Peyer's patch (tissue), 4 donors: ENCODE data around the gene HCRTR1. TPM values are rescaled to one million over a fixed set of nuclear protein-coding genes. Genes with fewer than 3 reads are reported as not detected.

Experiments used
- DNase-seq, 3 donors: peaks; one replicate each; pipeline ENCODE4 v3.0.0-alpha.2; 2017 to 2019
- H3K27ac ChIP-seq, 4 donors: fragments of 200-600 bp; sonication (generic); one replicate each; pipeline ENCODE4 v1.5.1; 2016 to 2019
- H3K27me3 ChIP-seq, 2 donors: fragments of 200-600 bp; sonication (generic); one replicate each; pipeline ENCODE4 v1.5.1; 2019
- H3K36me3 ChIP-seq, 3 donors: fragments of 200-600 bp; sonication (generic); one replicate each; pipeline ENCODE4 v1.5.1; 2016 to 2019
- H3K4me1 ChIP-seq, 4 donors: fragments of 200-600 bp; sonication (generic); one replicate each; pipeline ENCODE4 v1.5.1; 2016 to 2019
- H3K4me3 ChIP-seq, 4 donors: fragments of 200-600 bp; sonication (generic); 1 replicate in 3 of 4; 2 replicates in 1 of 4; pipeline ENCODE4 v1.5.1; 2016 to 2019; ENCODE audit warnings: mild to moderate bottlenecking in 1 of 4
- H3K9me3 ChIP-seq, 4 donors: fragments of 200-600 bp; sonication (generic); one replicate each; pipeline ENCODE4 v1.5.1; 2016 to 2019; ENCODE audit warnings: mild to moderate bottlenecking in 1 of 4
- POLR2A ChIP-seq, 2 donors: fragments of 450-650 bp; IDR thresholded peaks; one replicate each; pipeline ENCODE4 v1.5.1; 2017; ENCODE audit warnings: antibody characterized with exemption in 2 of 2, mild to moderate bottlenecking in 2 of 2, moderate library complexity in 2 of 2
- total RNA-seq, 4 donors: library from RNA; depleted of rRNA; stranded (reverse); fragments of >200 nt; gene quantifications; one replicate each; pipeline ENCODE4 v1.1.0, GENCODE V29; 2016
- TF ChIP-seq, protein P1 (sequence below), 6 experiments: fragments of 450-650 bp in 4 of 6; fragments of 200-600 bp in 2 of 6; sonication (generic) in 1 of 6; IDR thresholded peaks; one replicate each; pipeline ENCODE4 v1.5.1; 2017 to 2019; ENCODE audit warnings: antibody characterized with exemption in 6 of 6, mild to moderate bottlenecking in 3 of 6, moderate library complexity in 1 of 6

The HCRTR1 gene
- total RNA-seq, 4 donors from 2014 or later = not detected

DNA sequence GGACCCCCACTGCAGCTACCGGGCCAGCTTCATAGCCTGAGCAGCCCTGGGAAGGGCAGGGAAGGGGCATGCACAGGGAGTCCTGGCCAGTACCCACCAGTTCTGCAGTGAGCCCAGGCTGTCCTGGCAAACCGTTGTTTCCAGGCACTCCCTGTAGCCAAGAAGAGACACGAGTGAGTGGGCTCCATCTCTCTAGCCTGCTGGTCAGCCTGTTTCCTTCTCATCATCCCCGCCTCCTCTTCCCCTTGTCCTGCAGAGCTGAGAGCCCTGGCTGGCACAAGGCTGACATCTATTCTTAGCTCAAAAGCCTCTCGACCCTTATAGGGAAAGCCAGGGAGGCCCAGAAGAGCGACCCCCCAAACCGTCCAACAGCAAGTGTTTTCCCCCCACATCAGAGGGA is 57.7 kb downstream of the HCRTR1 start:
- TF ChIP-seq, protein P1, sequence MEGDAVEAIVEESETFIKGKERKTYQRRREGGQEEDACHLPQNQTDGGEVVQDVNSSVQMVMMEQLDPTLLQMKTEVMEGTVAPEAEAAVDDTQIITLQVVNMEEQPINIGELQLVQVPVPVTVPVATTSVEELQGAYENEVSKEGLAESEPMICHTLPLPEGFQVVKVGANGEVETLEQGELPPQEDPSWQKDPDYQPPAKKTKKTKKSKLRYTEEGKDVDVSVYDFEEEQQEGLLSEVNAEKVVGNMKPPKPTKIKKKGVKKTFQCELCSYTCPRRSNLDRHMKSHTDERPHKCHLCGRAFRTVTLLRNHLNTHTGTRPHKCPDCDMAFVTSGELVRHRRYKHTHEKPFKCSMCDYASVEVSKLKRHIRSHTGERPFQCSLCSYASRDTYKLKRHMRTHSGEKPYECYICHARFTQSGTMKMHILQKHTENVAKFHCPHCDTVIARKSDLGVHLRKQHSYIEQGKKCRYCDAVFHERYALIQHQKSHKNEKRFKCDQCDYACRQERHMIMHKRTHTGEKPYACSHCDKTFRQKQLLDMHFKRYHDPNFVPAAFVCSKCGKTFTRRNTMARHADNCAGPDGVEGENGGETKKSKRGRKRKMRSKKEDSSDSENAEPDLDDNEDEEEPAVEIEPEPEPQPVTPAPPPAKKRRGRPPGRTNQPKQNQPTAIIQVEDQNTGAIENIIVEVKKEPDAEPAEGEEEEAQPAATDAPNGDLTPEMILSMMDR (IDR thresholded peaks at IDR 0.05) = no peak
- TF ChIP-seq POLR2A (IDR thresholded peaks at IDR 0.05) = no peak
- DNase-seq = no peak
- Histone ChIP-seq H3K4me1 (peaks cover 0 to 11% (median 0%) of the 10 kb centered on the region in 4 donors), H3K27ac (no peak overlapping the region), H3K4me3 (no peak overlapping the region), H3K36me3 (no peaks in the 10 kb centered on the region), H3K9me3 (no peaks in the 10 kb centered on the region), H3K27me3 (no peaks in the 10 kb centered on the region)

DNA sequence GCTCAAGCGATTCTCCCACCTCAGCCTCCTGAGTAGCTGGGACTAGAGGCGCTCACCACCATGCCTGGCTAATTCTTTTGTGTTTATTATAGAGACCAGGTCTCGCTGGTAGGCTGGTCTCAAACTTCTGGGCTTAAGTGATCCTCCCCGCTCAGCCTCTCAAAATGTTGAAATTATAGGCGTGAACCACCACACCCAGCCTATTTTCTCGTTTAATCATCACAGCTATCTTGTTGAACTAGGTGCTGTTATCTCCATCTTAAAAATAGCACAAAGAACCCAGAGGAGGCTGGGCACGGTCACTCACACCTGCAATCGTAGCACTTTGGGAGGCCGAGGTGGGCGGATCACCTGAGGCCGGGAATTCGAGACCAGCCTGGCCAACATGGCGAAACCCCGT is 58.3 kb downstream of the HCRTR1 start:
- Histone ChIP-seq H3K27me3 (no peaks in the 10 kb centered on the region), H3K9me3 (no peaks in the 10 kb centered on the region), H3K36me3 (no peaks in the 10 kb centered on the region), H3K4me3 (no peak overlapping the region), H3K4me1 (peaks cover 0 to 5% (median 0%) of the 10 kb centered on the region in 4 donors), H3K27ac (no peak overlapping the region)
- TF ChIP-seq, protein P1 (IDR thresholded peaks at IDR 0.05) = no peak
- TF ChIP-seq POLR2A (IDR thresholded peaks at IDR 0.05) = no peak
- no peak for DNase-seq

Other genes starting within 250 kb of the HCRTR1 start
- 10 to 100 TPM in 1 of 4 donors, 1 to 10 TPM in 1, not detected in 2; 2.7 to 15.7 TPM for gene FABP3, start 244.6 kb upstream of the HCRTR1 start, total RNA-seq
- gene SERINC2, start 204.5 kb upstream of the HCRTR1 start, total RNA-seq = 100 to 1,000 TPM in 3 of 4 donors, 10 to 100 TPM in 1; 36.3 to 229 (median 210) TPM
- 100 to 1,000 TPM; 112 to 215 (median 192) TPM for gene TINAGL1, start 41.2 kb upstream of the HCRTR1 start, total RNA-seq
- gene PEF1, start 27.2 kb downstream of the HCRTR1 start, total RNA-seq = 100 to 1,000 TPM in 1 of 4 donors, 10 to 100 TPM in 3; 49.5 to 116 (median 59.8) TPM
- gene COL16A1, start 86.3 kb downstream of the HCRTR1 start, total RNA-seq = 100 to 1,000 TPM in 1 of 4 donors, 10 to 100 TPM in 3; 18.2 to 201 (median 58.3) TPM
- gene ADGRB2, start 146.7 kb downstream of the HCRTR1 start, total RNA-seq = 10 to 100 TPM in 3 of 4 donors, 1 to 10 TPM in 1; 3.3 to 39.1 (median 17.2) TPM
- 1 to 10 TPM in 1 of 4 donors, under 1 TPM in 1, not detected in 2; 0.80 to 3.3 TPM for gene SPOCD1, start 198.3 kb downstream of the HCRTR1 start, total RNA-seq